Ovary (tissue), 10 donors: ENCODE data around the gene NGEF. TPM values are rescaled to one million over a fixed set of nuclear protein-coding genes. Genes with fewer than 3 reads are reported as not detected.
A peak's percentile ranks its signal among the peaks of the same experiment; 100 is the strongest.

Experiments used
- DNase-seq, 5 donors: peaks; one replicate each; pipeline ENCODE4 v3.0.0-alpha.2; 2019 to 2020
- H3K27ac ChIP-seq, 2 donors: fragments of 200-600 bp; one replicate each; pipeline versions ENCODE4 v1.5.1 to v1.8.0; 2019 to 2022
- H3K27me3 ChIP-seq: fragments of 200-600 bp; one replicate; pipeline ENCODE4 v1.8.0; 2022
- H3K36me3 ChIP-seq: fragments of 200-600 bp; sonication (generic); one replicate; pipeline ENCODE4 v1.5.1; 2019
- H3K4me1 ChIP-seq: one replicate; pipeline ENCODE4 v1.8.1; 2013; ENCODE audit warnings: mild to moderate bottlenecking, moderate library complexity; ENCODE audit not compliant: insufficient read depth
- H3K4me3 ChIP-seq: fragments of 200-600 bp; sonication (generic); one replicate; pipeline ENCODE4 v1.5.1; 2017
- H3K9me3 ChIP-seq, 2 donors: fragments of 200-600 bp in 1 of 2; sonication (generic) in 1 of 2; one replicate each; pipeline versions ENCODE4 v1.5.1 to v1.8.1; 2013 to 2019; ENCODE audit warnings: mild to moderate bottlenecking in 1 of 2, moderate library complexity in 1 of 2
- CTCF ChIP-seq, 3 donors: fragments of 450-650 bp in 2 of 3; fragments of 200-600 bp in 1 of 3; IDR thresholded peaks; one replicate each; pipeline versions ENCODE4 v1.5.1 to v1.8.0; 2016 to 2022; ENCODE audit warnings: antibody characterized with exemption in 3 of 3, mild to moderate bottlenecking in 1 of 3
- EP300 ChIP-seq: sonication (generic); formaldehyde crosslinking; IDR thresholded peaks from one replicate; pipeline ENCODE4 v1.6.1; 2017; ENCODE audit warnings: antibody characterized with exemption
- POLR2A ChIP-seq: fragments of 450-650 bp; IDR thresholded peaks from one replicate; pipeline ENCODE4 v1.6.1; 2017; ENCODE audit warnings: antibody characterized with exemption, mild to moderate bottlenecking, moderate library complexity
- WGBS, 3 donors: extraction: QIAGEN DNeasy Blood & Tissue Kit in 1 of 3; methylation state at CpG; one replicate each; pipeline versions ENCODE4 v1.1.5 to v1.1.7; 2013 to 2017; 5-methylcytosine and 5-hydroxymethylcytosine counted together
- intact Hi-C, 4 donors: fragments of 100-400 bp; cut with DNase I; formaldehyde crosslinking; loops; one replicate each; pipeline versions ENCODE4 v1.11.0 to v1.15.1; 2022 to 2023
- long read RNA-seq, 3 donors: library from polyadenylated mRNA in 2 of 3; unstranded in 2 of 3; transcript quantifications; one replicate each; pipeline ENCODE4 v2.0.0 and lab custom pipeline, GENCODE V29; 2021 to 2026
- polyA plus RNA-seq, 2 donors: library from polyadenylated mRNA; stranded (reverse); fragments of 200-250 nt in 1 of 2; fragments of 350-450 nt in 1 of 2; fragmentation: Illumina TruSeq in 1 of 2; extraction: RNeasy Lipid Tissue Mini Kit (QIAGEN cat#74804) in 1 of 2; gene quantifications; one replicate each; pipeline ENCODE4 v1.2.3, GENCODE V29; 2013 to 2014
- total RNA-seq, 7 donors: library from RNA; depleted of rRNA in 2 of 7; stranded (reverse); fragments of >200 nt in 2 of 7; fragmentation: NEBNext Ultra II Directional in 3 of 7; extraction: Animal tissue kit (Norgen Biotek cat#: 25700) in 3 of 7; gene quantifications; one replicate each; pipeline versions ENCODE4 v1.1.0 to v1.2.4, GENCODE V29; 2016 to 2023
- donor health status: DM: no; HTN: no; CAD: no; lungs with moderate emphysema.
- donor health status: DM: no; HTN: no; CAD: no.
- donor health status: Bipolar disorder and iron deficiency.
- donor health status: DM: yes; HTN: yes; CAD: no.
- donor health status: DM: no; HTN: no; CAD: no.
- donor health status: DM: yes; HTN: yes; CAD: no.

NGEF gene
- total RNA-seq: 1 to 10 TPM in 4 of 7 donors, under 1 TPM in 3; 0.18 to 3.1 (median 1.1) TPM
- under 1 TPM; 0.53 to 0.62 TPM for polyA plus RNA-seq
- long read RNA-seq, donor 1, partial matches to known transcripts: 3 of 5 reads
- long read RNA-seq, donor 1, other reads (novel, unspliced or antisense): 0 of 5 reads
- long read RNA-seq, donor 2, partial matches to known transcripts: 0 of 3 reads
- long read RNA-seq, donor 2, other reads (novel, unspliced or antisense): 0 of 3 reads
- long read RNA-seq, donor 3, partial matches to known transcripts: 0 of 2 reads
- long read RNA-seq, donor 3, other reads (novel, unspliced or antisense): 1 of 2 reads

- Histone ChIP-seq H3K4me1 (no peaks in the 10 kb centered on the region), H3K27me3 (no peaks in the 10 kb centered on the region), H3K36me3 (no peaks in the 10 kb centered on the region), H3K27ac (no peak within 1 kb of the TSS), H3K9me3 (no peaks in the 10 kb centered on the region), H3K4me3 (no peak within 1 kb of the TSS)
- WGBS, 3 donors: 83 to 91% (median 86%) methylated on average over 12 of the region's 12 CpGs
- no peak for DNase-seq
- intact Hi-C loops: no loop called here
- TF ChIP-seq POLR2A (no peak), EP300 (no peak), CTCF (IDR thresholded peaks at IDR 0.05) (no peak)
These were observed at the start of gene NGEF for GRCh38 chr2:233013027-233013461. Gene NGEF, minus strand, starts transcription at chr2:233013256. Its CDS starts 38,366 bp downstream, at chr2:232974890.

DNA sequence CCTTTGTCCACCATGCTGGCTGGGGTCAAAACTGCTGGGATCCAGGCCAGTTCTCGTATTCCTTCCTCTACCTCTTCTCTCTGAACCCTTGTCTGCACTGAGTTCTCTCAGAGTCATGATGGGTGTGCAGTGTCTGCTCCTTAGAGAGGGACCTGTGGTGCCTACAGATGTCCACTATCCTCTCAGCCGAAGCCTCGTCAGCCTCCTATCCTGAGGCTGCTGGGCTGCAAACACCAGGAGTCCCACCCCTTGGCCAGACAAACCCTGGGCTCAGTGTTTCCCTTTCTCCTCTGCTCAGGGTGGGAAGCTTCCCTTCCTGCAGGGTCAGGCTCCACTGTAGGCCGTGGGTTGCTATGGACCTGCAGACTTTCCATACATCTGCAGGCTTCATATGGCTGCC lies 49.4 kb upstream of the NGEF start:
- WGBS, 3 donors: 88 to 90% (median 90%) methylated on average over 4 of the region's 4 CpGs
- no peak for TF ChIP-seq EP300
- no peak for TF ChIP-seq CTCF (IDR thresholded peaks at IDR 0.05)
- TF ChIP-seq POLR2A: no peak
- Histone ChIP-seq H3K4me1 (peaks cover 5% of the 10 kb centered on the region), H3K27me3 (no peaks in the 10 kb centered on the region), H3K4me3 (no peak overlapping the region), H3K36me3 (no peaks in the 10 kb centered on the region), H3K9me3 (no peaks in the 10 kb centered on the region), H3K27ac (no peak overlapping the region)
- no peak for DNase-seq
- intact Hi-C loops: no loop called here

DNA sequence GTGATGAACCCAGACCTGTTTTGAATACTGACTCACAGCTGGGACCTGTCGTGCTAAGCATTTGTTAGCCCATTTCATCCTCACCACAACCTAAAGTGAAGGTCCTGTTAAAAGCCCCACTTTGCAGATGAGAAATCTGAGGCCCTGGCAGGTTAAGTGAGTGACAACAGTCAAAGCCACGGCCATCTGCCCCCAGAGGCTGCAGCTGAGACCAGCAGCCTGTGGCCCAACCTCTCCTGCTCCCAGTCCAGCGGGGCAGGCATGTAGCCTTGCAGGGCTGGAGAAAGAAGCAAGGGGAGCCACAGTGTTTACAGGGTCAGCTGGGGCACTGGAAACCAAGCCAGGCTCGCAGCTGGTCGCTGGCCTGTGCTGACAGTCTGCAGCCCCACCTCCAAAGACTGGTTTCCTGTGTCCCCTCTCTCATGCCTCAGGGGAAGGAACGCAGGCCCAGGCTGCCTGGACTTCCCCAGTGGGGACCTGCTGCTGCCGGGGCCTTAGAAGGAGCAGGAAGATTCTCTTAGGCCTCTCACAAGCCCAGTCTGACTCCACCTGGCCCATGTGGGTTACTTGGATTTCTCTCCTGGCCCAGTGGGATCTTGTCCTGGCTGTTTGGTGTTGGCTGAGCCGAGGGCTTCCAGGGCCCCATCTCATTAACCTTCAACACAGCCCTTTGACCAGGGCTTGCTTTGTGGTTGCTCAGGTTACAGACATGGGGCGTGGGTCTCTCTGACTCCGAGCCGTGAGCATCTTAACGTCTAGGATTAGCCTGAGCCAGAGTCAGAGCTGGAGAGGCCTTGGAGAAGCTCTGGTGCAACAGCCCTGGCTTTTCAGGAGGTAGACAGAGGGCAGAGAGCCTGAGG lies 48.8 kb upstream of the NGEF start:
- intact Hi-C loops: no loop called here
- 35 to 46% (median 40%) methylated on average over 12 of the region's 12 CpGs for WGBS, 3 donors
- Histone ChIP-seq H3K4me1 (peaks cover 5% of the 10 kb centered on the region), H3K9me3 (no peaks in the 10 kb centered on the region), H3K27ac (no peak overlapping the region), H3K36me3 (no peaks in the 10 kb centered on the region), H3K4me3 (no peak overlapping the region), H3K27me3 (no peaks in the 10 kb centered on the region)
- TF ChIP-seq EP300: no peak
- no peak for TF ChIP-seq POLR2A
- TF ChIP-seq CTCF (IDR thresholded peaks at IDR 0.05): no peak
- DNase-seq: peak in 2 of 5 donors; percentile 32 to 43

DNA sequence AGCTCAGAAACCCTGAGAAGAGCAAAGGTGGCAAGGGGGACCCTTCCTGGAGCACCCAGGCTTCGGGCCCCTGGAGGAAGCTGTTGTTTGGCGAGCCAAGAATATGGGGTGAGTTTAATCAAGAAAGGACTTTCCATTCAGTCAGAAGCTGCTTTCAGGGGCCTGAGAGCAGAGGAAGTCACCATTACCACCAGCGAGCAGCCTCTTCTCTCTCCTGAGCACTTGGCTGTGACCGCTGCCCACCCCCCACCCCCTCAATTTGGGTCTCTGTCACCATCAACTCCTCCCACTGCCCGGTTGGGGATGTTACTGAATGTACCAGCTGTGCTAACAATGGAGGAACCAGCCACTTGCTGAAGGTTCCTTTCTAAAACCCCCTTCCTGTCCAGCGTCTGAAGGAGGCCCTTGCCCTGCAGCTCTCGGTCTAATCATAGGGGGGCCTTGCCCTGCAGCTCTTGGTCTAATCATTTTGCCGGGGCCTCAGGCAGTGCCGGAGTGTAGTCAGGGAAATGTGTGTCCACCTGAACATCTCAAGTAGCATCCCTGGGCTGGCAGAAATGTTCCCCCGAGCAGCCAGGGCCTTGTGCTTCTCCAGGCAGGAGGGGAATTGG lies 48.0 kb upstream of the NGEF start:
- H3K27ac ChIP-seq: no peak overlapping the region
- H3K36me3 ChIP-seq: no peaks in the 10 kb centered on the region
- H3K27me3 ChIP-seq: no peaks in the 10 kb centered on the region
- H3K9me3 ChIP-seq: no peaks in the 10 kb centered on the region
- intact Hi-C loops: no loop called here
- H3K4me3 ChIP-seq: no peak overlapping the region
- TF ChIP-seq CTCF (IDR thresholded peaks at IDR 0.05) (no peak), POLR2A (no peak), EP300 (no peak)
- DNase-seq: no peak
- WGBS, 3 donors: 71 to 86% (median 77%) methylated on average over 10 of the region's 10 CpGs
- H3K4me1 ChIP-seq: peaks cover 5% of the 10 kb centered on the region
